Neural cell (in vitro differentiated cells): Measurements from ENCODE around the gene TRPM4. TPM values are rescaled to one million over a fixed set of nuclear protein-coding genes. Genes with fewer than 3 reads are reported as not detected.

Experiments used
- H2AFZ ChIP-seq: fragments of 200-600, 300-800 bp; sonication (generic), shearing (Covaris generic); 2 replicates; pipeline ENCODE4 v1.6.0; 2014; ENCODE audit warnings: low read depth, mild to moderate bottlenecking, antibody characterized with exemption, low read length, moderate library complexity
- H3F3A ChIP-seq: fragments of 200-600 bp; shearing (Covaris generic); 2 replicates; pipeline ENCODE4 v1.6.1; 2016; ENCODE audit warnings: mild to moderate bottlenecking, moderate library complexity, mixed read lengths, antibody characterized with exemption, low read length; ENCODE audit not compliant: insufficient read depth, poor library complexity, severe bottlenecking
- H3K27ac ChIP-seq: fragments of 200-600, 300-800 bp; sonication (generic), shearing (Covaris generic); 2 replicates; pipeline ENCODE4 v1.5.1; 2014; ENCODE audit warnings: mild to moderate bottlenecking, low read length, moderate library complexity
- H3K27me3 ChIP-seq: fragments of 300-800, 200-600 bp; sonication (generic), shearing (Covaris generic); 2 replicates; pipeline ENCODE4 v1.6.0; 2014; ENCODE audit warnings: mild to moderate bottlenecking, low read depth, low read length, moderate library complexity; ENCODE audit not compliant: insufficient read depth
- H3K36me3 ChIP-seq: fragments of 300-800, 200-600 bp; sonication (generic), shearing (Covaris generic); 2 replicates; pipeline ENCODE4 v1.5.1; 2014; ENCODE audit warnings: mild to moderate bottlenecking, antibody characterized with exemption, low read length, moderate library complexity; ENCODE audit not compliant: insufficient read depth
- H3K4me2 ChIP-seq: fragments of 300-800, 200-600 bp; sonication (generic), shearing (Covaris generic); 2 replicates; pipeline ENCODE4 v1.6.0; 2014; ENCODE audit warnings: mild to moderate bottlenecking, low read length
- H3K4me3 ChIP-seq: fragments of 300-800, 200-600 bp; sonication (generic), shearing (Covaris generic); 2 replicates; pipeline ENCODE4 v1.5.1; 2014; ENCODE audit warnings: mild to moderate bottlenecking, low read length, moderate library complexity
- H3K79me2 ChIP-seq: fragments of 200-600 bp; shearing (Covaris generic); replicated peaks from 2 replicates; pipeline ENCODE4 v1.6.0; 2014; ENCODE audit warnings: mild to moderate bottlenecking, low read length, moderate library complexity; ENCODE audit not compliant: insufficient read depth
- H3K9ac ChIP-seq: fragments of 300-800, 200-600 bp; sonication (generic), shearing (Covaris generic); 2 replicates; pipeline ENCODE4 v1.6.1; 2016; ENCODE audit warnings: mild to moderate bottlenecking, low read length, mixed read lengths
- H3K9me2 ChIP-seq: fragments of 200-600 bp; shearing (Covaris generic); 2 replicates; pipeline ENCODE4 v1.6.1; 2016; ENCODE audit warnings: mild to moderate bottlenecking, low read length, mixed read lengths; ENCODE audit not compliant: insufficient read depth
- H3K9me3 ChIP-seq: fragments of 200-600, 300-800 bp; sonication (generic), shearing (Covaris generic); 2 replicates; pipeline ENCODE4 v1.6.1; 2016; ENCODE audit warnings: mild to moderate bottlenecking, mixed run types, low read length, moderate library complexity, mixed read lengths
- H4K20me1 ChIP-seq: fragments of 200-600 bp; shearing (Covaris generic); 2 replicates; pipeline ENCODE4 v1.6.1; 2016; ENCODE audit warnings: mild to moderate bottlenecking, mixed run types; ENCODE audit not compliant: insufficient read depth
- EP300 ChIP-seq: fragments of 450-650 bp; conservative IDR thresholded peaks from 2 replicates; pipeline ENCODE4 v1.6.1; 2014; ENCODE audit warnings: antibody characterized with exemption, mild to moderate bottlenecking, moderate library complexity; ENCODE audit not compliant: poor library complexity, severe bottlenecking
- EZH2 ChIP-seq: fragments of 200-600, 300-800 bp; shearing (Covaris generic), sonication (generic); IDR thresholded peaks from 2 replicates; pipeline ENCODE4 v1.6.1; 2014; ENCODE audit warnings: antibody characterized with exemption, low read length, borderline replicate concordance, mild to moderate bottlenecking; ENCODE audit not compliant: insufficient read depth, poor library complexity, severe bottlenecking
- MXI1 ChIP-seq: fragments of 450-650 bp; conservative IDR thresholded peaks from 2 replicates; pipeline ENCODE4 v1.6.1; 2014; ENCODE audit warnings: antibody characterized with exemption, mild to moderate bottlenecking; ENCODE audit not compliant: poor library complexity, severe bottlenecking
- POLR2AphosphoS5 ChIP-seq: IDR thresholded peaks from 2 replicates; pipeline ENCODE4 v1.6.1; 2012
- RAD21 ChIP-seq: fragments of 450-650 bp; conservative IDR thresholded peaks from 2 replicates; pipeline ENCODE4 v1.6.1; 2014; ENCODE audit warnings: antibody characterized with exemption, mild to moderate bottlenecking, moderate library complexity
- SMC3 ChIP-seq: fragments of 450-650 bp; conservative IDR thresholded peaks from 2 replicates; pipeline ENCODE4 v1.6.1; 2014; ENCODE audit warnings: antibody characterized with exemption, mild to moderate bottlenecking, moderate library complexity; ENCODE audit not compliant: poor library complexity
- TAF1 ChIP-seq: IDR thresholded peaks from 2 replicates; pipeline ENCODE4 v1.6.1; 2012; ENCODE audit warnings: low read depth
- polyA plus RNA-seq: library from polyadenylated mRNA; depleted of rRNA; stranded (reverse); fragments of >200 nt; gene quantifications from 2 replicates; pipeline ENCODE4 v1.2.3, GENCODE V29; 2014
- TF ChIP-seq, protein P1 (sequence below): fragments of 450-650 bp; IDR thresholded peaks from 2 replicates; pipeline ENCODE4 v1.5.1; 2014; ENCODE audit warnings: antibody characterized with exemption, mild to moderate bottlenecking, moderate library complexity; ENCODE audit not compliant: poor library complexity, severe bottlenecking
- TF ChIP-seq, protein P2 (sequence below): IDR thresholded peaks from 2 replicates; pipeline ENCODE4 v1.6.1; 2012; ENCODE audit warnings: borderline replicate concordance

Gene TRPM4
- polyA plus RNA-seq, 1 donor from 2014 or later: 42.5 TPM

DNA sequence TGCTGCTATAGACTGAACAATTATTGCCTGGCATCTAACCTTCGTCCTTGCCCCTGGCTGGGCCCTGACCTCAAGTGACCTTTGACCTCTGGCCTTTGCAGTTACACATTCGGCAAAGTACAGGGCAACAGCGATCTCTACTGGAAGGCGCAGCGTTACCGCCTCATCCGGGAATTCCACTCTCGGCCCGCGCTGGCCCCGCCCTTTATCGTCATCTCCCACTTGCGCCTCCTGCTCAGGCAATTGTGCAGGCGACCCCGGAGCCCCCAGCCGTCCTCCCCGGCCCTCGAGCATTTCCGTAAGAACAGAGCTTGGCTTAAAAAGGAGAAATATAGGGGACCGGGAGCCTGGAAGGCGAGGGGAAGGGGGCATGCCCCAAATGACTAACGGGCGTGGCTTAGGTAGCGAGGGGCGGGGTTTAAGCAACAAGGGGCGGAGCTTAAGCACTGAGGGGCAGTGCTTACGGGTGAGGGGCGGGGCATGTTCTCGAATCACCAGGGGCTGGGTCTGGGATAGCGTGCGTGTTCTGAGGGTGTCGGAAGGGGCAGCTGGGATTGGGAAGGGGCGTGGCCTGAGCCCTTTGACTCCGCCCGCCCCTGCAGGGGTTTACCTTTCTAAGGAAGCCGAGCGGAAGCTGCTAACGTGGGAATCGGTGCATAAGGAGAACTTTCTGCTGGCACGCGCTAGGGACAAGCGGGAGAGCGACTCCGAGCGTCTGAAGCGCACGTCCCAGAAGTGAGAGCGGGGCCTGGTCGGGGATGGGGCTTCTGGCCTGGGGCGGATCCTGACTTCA, 52.7 kb downstream of the TRPM4 start:
- Histone ChIP-seq H3K4me3 (no peak overlapping the region), H3K9ac (no peak overlapping the region), H2AFZ (no peak overlapping the region), H3K9me2 (no peaks in the 10 kb centered on the region), H3K9me3 (no peaks in the 10 kb centered on the region), H3F3A (no peaks in the 10 kb centered on the region), H3K36me3 (no peaks in the 10 kb centered on the region), H4K20me1 (no peaks in the 10 kb centered on the region), H3K4me2 (no peak overlapping the region), H3K79me2 (no peaks in the 10 kb centered on the region), H3K27ac (no peak overlapping the region), H3K27me3 (no peaks in the 10 kb centered on the region)
- TF ChIP-seq, protein P1, sequence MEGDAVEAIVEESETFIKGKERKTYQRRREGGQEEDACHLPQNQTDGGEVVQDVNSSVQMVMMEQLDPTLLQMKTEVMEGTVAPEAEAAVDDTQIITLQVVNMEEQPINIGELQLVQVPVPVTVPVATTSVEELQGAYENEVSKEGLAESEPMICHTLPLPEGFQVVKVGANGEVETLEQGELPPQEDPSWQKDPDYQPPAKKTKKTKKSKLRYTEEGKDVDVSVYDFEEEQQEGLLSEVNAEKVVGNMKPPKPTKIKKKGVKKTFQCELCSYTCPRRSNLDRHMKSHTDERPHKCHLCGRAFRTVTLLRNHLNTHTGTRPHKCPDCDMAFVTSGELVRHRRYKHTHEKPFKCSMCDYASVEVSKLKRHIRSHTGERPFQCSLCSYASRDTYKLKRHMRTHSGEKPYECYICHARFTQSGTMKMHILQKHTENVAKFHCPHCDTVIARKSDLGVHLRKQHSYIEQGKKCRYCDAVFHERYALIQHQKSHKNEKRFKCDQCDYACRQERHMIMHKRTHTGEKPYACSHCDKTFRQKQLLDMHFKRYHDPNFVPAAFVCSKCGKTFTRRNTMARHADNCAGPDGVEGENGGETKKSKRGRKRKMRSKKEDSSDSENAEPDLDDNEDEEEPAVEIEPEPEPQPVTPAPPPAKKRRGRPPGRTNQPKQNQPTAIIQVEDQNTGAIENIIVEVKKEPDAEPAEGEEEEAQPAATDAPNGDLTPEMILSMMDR: no peak
- no peak for TF ChIP-seq RAD21
- TF ChIP-seq TAF1: no peak
- TF ChIP-seq POLR2AphosphoS5: no peak
- no peak for TF ChIP-seq EZH2

DNA sequence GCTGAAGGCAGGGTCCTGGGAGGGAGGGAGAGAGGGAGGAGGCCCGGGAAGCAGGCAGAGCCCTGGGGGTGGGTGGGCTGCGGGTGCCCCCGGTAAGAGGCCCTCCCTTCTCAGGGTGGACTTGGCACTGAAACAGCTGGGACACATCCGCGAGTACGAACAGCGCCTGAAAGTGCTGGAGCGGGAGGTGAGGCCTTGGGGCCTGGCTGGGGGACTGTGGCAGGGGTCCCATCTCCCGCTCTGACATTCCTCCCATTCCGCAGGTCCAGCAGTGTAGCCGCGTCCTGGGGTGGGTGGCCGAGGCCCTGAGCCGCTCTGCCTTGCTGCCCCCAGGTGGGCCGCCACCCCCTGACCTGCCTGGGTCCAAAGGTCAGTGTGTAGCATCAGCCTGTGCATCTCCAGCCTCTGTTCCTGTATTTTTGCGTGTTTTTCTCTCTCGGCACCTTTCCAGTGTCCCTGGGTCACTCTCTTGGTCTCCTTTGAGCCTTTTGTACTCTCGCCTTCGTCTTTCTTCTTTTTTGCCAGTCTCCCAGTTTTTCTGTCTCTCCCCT, 53.4 kb downstream of the TRPM4 start:
- H2AFZ ChIP-seq: no peak overlapping the region
- TF ChIP-seq RAD21 (no peak), TAF1 (no peak), EZH2 (no peak), POLR2AphosphoS5 (no peak), SMC3 (no peak), EP300 (no peak), MXI1 (no peak)
- TF ChIP-seq, protein P1: no peak
- TF ChIP-seq, protein P2, sequence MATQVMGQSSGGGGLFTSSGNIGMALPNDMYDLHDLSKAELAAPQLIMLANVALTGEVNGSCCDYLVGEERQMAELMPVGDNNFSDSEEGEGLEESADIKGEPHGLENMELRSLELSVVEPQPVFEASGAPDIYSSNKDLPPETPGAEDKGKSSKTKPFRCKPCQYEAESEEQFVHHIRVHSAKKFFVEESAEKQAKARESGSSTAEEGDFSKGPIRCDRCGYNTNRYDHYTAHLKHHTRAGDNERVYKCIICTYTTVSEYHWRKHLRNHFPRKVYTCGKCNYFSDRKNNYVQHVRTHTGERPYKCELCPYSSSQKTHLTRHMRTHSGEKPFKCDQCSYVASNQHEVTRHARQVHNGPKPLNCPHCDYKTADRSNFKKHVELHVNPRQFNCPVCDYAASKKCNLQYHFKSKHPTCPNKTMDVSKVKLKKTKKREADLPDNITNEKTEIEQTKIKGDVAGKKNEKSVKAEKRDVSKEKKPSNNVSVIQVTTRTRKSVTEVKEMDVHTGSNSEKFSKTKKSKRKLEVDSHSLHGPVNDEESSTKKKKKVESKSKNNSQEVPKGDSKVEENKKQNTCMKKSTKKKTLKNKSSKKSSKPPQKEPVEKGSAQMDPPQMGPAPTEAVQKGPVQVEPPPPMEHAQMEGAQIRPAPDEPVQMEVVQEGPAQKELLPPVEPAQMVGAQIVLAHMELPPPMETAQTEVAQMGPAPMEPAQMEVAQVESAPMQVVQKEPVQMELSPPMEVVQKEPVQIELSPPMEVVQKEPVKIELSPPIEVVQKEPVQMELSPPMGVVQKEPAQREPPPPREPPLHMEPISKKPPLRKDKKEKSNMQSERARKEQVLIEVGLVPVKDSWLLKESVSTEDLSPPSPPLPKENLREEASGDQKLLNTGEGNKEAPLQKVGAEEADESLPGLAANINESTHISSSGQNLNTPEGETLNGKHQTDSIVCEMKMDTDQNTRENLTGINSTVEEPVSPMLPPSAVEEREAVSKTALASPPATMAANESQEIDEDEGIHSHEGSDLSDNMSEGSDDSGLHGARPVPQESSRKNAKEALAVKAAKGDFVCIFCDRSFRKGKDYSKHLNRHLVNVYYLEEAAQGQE: no peak
- H3K36me3 ChIP-seq: no peaks in the 10 kb centered on the region
- H3K9me3 ChIP-seq: no peaks in the 10 kb centered on the region
- H3K9me2 ChIP-seq: no peaks in the 10 kb centered on the region
- H4K20me1 ChIP-seq: no peaks in the 10 kb centered on the region
- no peak overlapping the region for H3K27ac ChIP-seq
- H3K79me2 ChIP-seq: no peaks in the 10 kb centered on the region
- H3K9ac ChIP-seq: no peak overlapping the region
- H3F3A ChIP-seq: no peaks in the 10 kb centered on the region
- H3K27me3 ChIP-seq: no peaks in the 10 kb centered on the region
- no peak overlapping the region for H3K4me3 ChIP-seq
- H3K4me2 ChIP-seq: no peak overlapping the region
